ENCODE data around the gene ROCK2.

ROCK2 gene

DNA sequence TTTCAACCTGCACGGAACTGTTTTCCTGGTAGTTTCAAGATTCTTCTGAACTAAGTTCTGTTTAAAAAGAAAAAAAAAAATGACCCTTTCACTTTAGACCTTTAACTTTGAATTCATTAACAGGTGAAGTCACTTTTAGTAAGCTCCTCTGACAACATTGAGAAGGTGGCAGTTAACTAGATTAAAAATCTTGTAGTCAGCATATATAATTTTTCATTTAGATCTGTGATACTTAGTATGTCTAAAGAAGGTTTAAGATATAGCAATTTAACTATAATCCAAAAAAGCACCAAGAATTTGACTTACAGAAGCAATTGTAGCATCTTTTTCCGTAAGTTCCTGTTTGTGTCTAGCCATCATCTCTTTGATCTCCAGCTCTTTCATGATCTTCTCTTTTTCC is 143.8 kb downstream of the ROCK2 start:
- no peak for DNase-seq (ENCODE audit: low spot score)
- TF ChIP-seq, protein P1, sequence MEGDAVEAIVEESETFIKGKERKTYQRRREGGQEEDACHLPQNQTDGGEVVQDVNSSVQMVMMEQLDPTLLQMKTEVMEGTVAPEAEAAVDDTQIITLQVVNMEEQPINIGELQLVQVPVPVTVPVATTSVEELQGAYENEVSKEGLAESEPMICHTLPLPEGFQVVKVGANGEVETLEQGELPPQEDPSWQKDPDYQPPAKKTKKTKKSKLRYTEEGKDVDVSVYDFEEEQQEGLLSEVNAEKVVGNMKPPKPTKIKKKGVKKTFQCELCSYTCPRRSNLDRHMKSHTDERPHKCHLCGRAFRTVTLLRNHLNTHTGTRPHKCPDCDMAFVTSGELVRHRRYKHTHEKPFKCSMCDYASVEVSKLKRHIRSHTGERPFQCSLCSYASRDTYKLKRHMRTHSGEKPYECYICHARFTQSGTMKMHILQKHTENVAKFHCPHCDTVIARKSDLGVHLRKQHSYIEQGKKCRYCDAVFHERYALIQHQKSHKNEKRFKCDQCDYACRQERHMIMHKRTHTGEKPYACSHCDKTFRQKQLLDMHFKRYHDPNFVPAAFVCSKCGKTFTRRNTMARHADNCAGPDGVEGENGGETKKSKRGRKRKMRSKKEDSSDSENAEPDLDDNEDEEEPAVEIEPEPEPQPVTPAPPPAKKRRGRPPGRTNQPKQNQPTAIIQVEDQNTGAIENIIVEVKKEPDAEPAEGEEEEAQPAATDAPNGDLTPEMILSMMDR (IDR thresholded peaks at IDR 0.05; ENCODE audit: extremely low read depth, missing control alignments): no peak

DNA sequence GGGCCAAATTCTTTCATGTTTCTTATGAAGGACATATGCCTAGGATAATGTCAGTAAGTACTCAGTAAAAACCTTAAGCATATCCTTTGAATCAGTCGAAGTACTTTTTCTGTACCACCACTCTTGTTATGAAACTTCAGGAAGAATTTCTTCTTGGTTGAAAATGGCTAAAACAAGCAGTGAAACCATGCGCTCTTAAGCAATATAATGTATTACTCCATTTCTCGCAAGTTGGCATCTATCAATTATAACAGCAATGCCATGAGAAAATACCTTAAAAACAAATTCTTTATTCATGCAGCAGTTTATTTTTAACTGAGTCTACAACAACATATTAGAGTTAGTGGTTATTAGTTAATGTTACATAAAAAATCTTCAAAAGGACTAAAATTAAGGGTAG is 148.2 kb downstream of the ROCK2 start:
- DNase-seq (ENCODE audit: low spot score): no peak
- TF ChIP-seq, protein P1 (IDR thresholded peaks at IDR 0.05; ENCODE audit: extremely low read depth, missing control alignments): no peak

DNA sequence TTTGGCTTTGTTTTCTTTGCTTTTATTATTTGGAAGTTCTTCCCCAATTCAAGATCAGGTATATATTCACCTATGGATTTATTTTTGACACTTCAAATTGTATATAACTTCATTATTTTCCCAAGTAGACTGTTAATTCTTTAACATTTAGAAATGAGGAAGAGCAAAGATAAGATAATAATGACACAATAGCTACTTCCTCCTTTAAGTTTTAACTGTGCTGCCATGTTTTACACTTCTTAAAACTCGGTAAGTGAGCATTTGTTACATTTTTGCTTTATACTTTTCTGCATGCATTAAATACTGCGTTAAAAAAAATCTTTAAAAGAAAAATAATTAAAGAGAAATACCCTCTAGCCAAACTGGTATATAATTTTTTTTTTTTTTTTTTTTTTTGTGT is 156.7 kb downstream of the ROCK2 start:
- TF ChIP-seq, protein P1 (IDR thresholded peaks at IDR 0.05; ENCODE audit: extremely low read depth, missing control alignments): no peak
- DNase-seq (ENCODE audit: low spot score): no peak

DNA sequence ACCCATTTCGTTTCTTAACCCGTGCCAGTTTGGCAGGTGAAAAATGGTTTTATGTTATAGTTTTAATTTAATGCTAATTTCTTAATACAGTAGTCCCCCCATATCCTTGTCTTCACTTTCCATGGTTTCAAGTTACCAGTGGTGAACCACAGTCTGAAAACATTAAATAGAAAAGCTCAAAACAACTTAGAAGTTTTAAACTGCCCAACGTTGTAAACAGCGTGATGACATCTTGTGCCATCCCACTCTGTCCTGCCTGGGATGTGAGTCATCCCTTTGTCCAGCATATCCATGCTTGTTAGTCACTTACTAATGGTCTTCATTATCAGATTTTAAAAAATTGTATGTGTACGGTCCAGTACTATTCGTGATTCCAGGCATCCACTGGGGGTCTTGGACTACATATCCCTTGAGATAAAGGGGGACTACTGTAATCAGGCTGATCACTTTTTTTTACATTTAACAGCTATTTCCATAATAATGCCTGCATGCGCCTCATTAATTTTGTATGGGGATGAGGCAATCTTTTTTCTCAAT is 157.3 kb downstream of the ROCK2 start:
- no peak for DNase-seq (ENCODE audit: low spot score)
- TF ChIP-seq, protein P1 (IDR thresholded peaks at IDR 0.05; ENCODE audit: extremely low read depth, missing control alignments): no peak

DNA sequence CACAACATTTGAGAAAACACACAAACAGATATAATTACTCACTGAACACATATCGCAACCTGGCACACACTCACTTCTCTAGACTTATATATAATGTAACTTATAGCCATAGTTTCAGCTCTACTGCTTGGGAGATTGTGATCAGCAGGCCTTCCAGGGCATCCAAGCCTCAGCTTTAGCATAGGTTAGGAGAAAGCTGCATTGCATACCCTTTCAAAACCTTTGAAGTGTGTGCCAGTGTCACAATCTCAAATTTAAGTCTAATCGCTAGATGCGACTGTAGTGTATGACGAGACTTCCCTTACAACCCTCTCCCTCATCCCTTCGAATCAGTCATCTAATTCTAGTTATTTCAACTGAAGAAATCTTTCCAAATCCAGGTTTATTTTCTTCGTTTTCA is 158.3 kb downstream of the ROCK2 start:
- DNase-seq (ENCODE audit: low spot score): no peak
- TF ChIP-seq, protein P1 (IDR thresholded peaks at IDR 0.05; ENCODE audit: extremely low read depth, missing control alignments): no peak

DNA sequence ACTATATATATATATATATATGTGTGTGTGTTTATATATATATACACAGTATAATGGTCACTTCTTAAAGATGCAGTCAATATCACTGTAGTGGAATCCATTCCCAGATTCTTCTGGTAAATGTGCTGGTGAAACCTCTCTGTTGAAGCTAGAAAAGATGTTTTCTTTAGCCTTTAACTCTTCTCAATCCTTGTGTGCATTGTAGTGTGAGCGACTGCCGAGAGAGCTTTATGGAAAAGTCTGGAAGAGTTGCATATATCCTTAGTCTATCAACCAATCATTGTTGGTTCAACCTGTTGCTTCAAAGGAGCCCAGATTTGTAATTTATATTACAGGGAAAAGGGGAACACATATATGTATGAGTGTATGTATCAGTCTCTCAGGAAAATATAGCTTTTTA is 161.5 kb downstream of the ROCK2 start:
- TF ChIP-seq, protein P1 (IDR thresholded peaks at IDR 0.05; ENCODE audit: extremely low read depth, missing control alignments): no peak
- no peak for DNase-seq (ENCODE audit: low spot score)

DNA sequence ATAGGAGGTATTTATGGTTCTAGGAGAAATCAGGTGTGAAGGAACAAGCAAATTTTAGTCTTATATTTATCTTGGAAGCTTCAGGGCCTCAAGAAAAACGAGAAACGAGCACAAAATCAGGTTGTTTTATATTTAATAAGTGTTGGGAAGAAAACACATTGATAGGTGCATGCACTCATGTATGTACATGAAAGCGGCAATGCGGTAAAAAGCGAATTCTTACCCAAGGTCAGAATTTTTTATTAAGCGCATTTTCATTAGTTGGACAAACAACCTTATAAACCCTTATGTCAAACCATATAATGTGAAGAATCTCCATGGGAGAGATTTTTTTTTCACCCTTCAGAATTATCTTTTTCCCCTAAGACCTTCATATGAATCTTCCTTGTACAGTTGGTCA is 163.8 kb downstream of the ROCK2 start:
- DNase-seq (ENCODE audit: low spot score): no peak
- TF ChIP-seq, protein P1 (IDR thresholded peaks at IDR 0.05; ENCODE audit: extremely low read depth, missing control alignments): no peak

Measured in GM20000 (cell line).